Breast epithelium (tissue), 4 donors: ENCODE results near the gene FYB1. TPM values are rescaled to one million over a fixed set of nuclear protein-coding genes. Genes with fewer than 3 reads are reported as not detected.

Experiments used
- DNase-seq, 2 donors: peaks; one replicate each; pipeline ENCODE4 v3.0.0-alpha.2; 2019; ENCODE audit warnings: low spot score in 2 of 2
- H3K27ac ChIP-seq, 2 donors: fragments of 200-600 bp; sonication (generic) in 1 of 2; one replicate each; pipeline ENCODE4 v1.5.1; 2016 to 2019; ENCODE audit warnings: mild to moderate bottlenecking in 1 of 2
- H3K27me3 ChIP-seq, 2 donors: fragments of 200-600 bp; sonication (generic) in 1 of 2; one replicate each; pipeline versions ENCODE4 v1.5.1 to v1.6.0; 2017 to 2019; ENCODE audit warnings: control low read depth in 1 of 2, mild to moderate bottlenecking in 1 of 2
- H3K36me3 ChIP-seq: fragments of 200-600 bp; one replicate; pipeline ENCODE4 v1.5.1; 2019
- H3K4me1 ChIP-seq, 2 donors: fragments of 200-600 bp; sonication (generic); one replicate each; pipeline ENCODE4 v1.5.1; 2016 to 2019; ENCODE audit warnings: control low read depth in 1 of 2
- H3K4me3 ChIP-seq, 3 donors: fragments of 200-600 bp; sonication (generic); 1 replicate in 2 of 3; 2 replicates in 1 of 3; pipeline ENCODE4 v1.5.1; 2016 to 2019; ENCODE audit warnings: mild to moderate bottlenecking in 3 of 3, moderate library complexity in 2 of 3
- H3K9me3 ChIP-seq, 2 donors: fragments of 200-600 bp; sonication (generic) in 1 of 2; one replicate each; pipeline ENCODE4 v1.5.1; 2016 to 2019; ENCODE audit warnings: control low read depth in 1 of 2
- CTCF ChIP-seq, 3 donors: fragments of 450-650 bp; IDR thresholded peaks; one replicate each; pipeline ENCODE4 v1.5.1; 2016 to 2017; ENCODE audit warnings: antibody characterized with exemption in 3 of 3, mild to moderate bottlenecking in 3 of 3, moderate library complexity in 3 of 3
- POLR2A ChIP-seq: fragments of 450-650 bp; IDR thresholded peaks from one replicate; pipeline ENCODE4 v1.6.1; 2016; ENCODE audit warnings: antibody characterized with exemption, mild to moderate bottlenecking, moderate library complexity
- POLR2AphosphoS5 ChIP-seq, 3 donors: sonication (generic); formaldehyde crosslinking; IDR thresholded peaks; one replicate each; pipeline ENCODE4 v1.6.1; 2017; ENCODE audit warnings: antibody characterized with exemption in 3 of 3
- intact Hi-C: fragments of 100-400 bp; cut with DNase I; formaldehyde crosslinking; loops from one replicate; pipeline ENCODE4 v1.15.1; 2023; ENCODE audit warnings: low total_unique reads
- total RNA-seq, 3 donors: library from RNA; depleted of rRNA; stranded (reverse); fragments of >200 nt; gene quantifications; one replicate each; pipeline ENCODE4 v1.1.0, GENCODE V29; 2016

The FYB1 gene
- total RNA-seq, 3 donors from 2014 or later, result 10.2 to 17.9 (median 11.4) TPM

- Histone ChIP-seq H3K27ac (no peak overlapping the region), H3K36me3 (no peaks in the 10 kb centered on the region), H3K4me3 (no peak overlapping the region), H3K9me3 (no peaks in the 10 kb centered on the region), H3K4me1 (no peaks in the 10 kb centered on the region), H3K27me3 (no peaks in the 10 kb centered on the region)
- TF ChIP-seq POLR2AphosphoS5 (IDR thresholded peaks at IDR 0.05) (no peak), CTCF (IDR thresholded peaks at IDR 0.05) (no peak), POLR2A (no peak)
- intact Hi-C loops, result no loop called here
- DNase-seq, result no peak
Observed at GRCh38 chr5:39208471-39208870, 10.9 kb downstream of the FYB1 start.

- intact Hi-C loops, result no loop called here
Observed at GRCh38 chr5:39207345-39208045, 11.9 kb downstream of the FYB1 start.

GRCh38 chr5:39206630-39207321 lies 12.6 kb downstream of the FYB1 start:
- no peaks in the 10 kb centered on the region for H3K27me3 ChIP-seq
- H3K9me3 ChIP-seq, result no peaks in the 10 kb centered on the region
- TF ChIP-seq POLR2AphosphoS5 (IDR thresholded peaks at IDR 0.05) (no peak), POLR2A (no peak), CTCF (IDR thresholded peaks at IDR 0.05) (no peak)
- no peak for DNase-seq
- intact Hi-C loops, result no loop called here
- H3K4me1 ChIP-seq, result no peaks in the 10 kb centered on the region
- no peaks in the 10 kb centered on the region for H3K36me3 ChIP-seq
- no peak overlapping the region for H3K27ac ChIP-seq
- H3K4me3 ChIP-seq, result no peak overlapping the region

More at GRCh38 chr5:39207345-39208045, 11.9 kb downstream of the FYB1 start:
- Histone ChIP-seq H3K4me3 (no peak overlapping the region), H3K27ac (no peak overlapping the region), H3K4me1 (no peaks in the 10 kb centered on the region), H3K9me3 (no peaks in the 10 kb centered on the region), H3K27me3 (no peaks in the 10 kb centered on the region), H3K36me3 (no peaks in the 10 kb centered on the region)
- DNase-seq, result no peak
- TF ChIP-seq POLR2AphosphoS5 (IDR thresholded peaks at IDR 0.05), result no peak
- no peak for TF ChIP-seq POLR2A
- no peak for TF ChIP-seq CTCF (IDR thresholded peaks at IDR 0.05)

GRCh38 chr5:39205550-39205949 lies 13.8 kb downstream of the FYB1 start:
- Histone ChIP-seq H3K27ac (no peak overlapping the region), H3K4me1 (no peaks in the 10 kb centered on the region), H3K27me3 (no peaks in the 10 kb centered on the region), H3K9me3 (no peaks in the 10 kb centered on the region), H3K36me3 (no peaks in the 10 kb centered on the region), H3K4me3 (no peak overlapping the region)
- TF ChIP-seq CTCF (IDR thresholded peaks at IDR 0.05) (no peak), POLR2A (no peak), POLR2AphosphoS5 (IDR thresholded peaks at IDR 0.05) (no peak)
- DNase-seq, result no peak
- intact Hi-C loops, result loop anchor here (1.0 kb wide), 1 partner anchor 30 kb away; no protein-coding TSS in a partner anchor

GRCh38 chr5:39203951-39204350 lies 15.4 kb downstream of the FYB1 start:
- TF ChIP-seq POLR2A (no peak), POLR2AphosphoS5 (IDR thresholded peaks at IDR 0.05) (no peak), CTCF (IDR thresholded peaks at IDR 0.05) (no peak)
- H3K27ac ChIP-seq, result no peak overlapping the region
- H3K9me3 ChIP-seq, result no peaks in the 10 kb centered on the region
- H3K4me3 ChIP-seq, result no peak overlapping the region
- DNase-seq, result no peak
- no peaks in the 10 kb centered on the region for H3K4me1 ChIP-seq
- H3K36me3 ChIP-seq, result no peaks in the 10 kb centered on the region
- intact Hi-C loops, result no loop called here
- no peaks in the 10 kb centered on the region for H3K27me3 ChIP-seq
